ENCODE measurements around the gene BCL3.

Gene BCL3

GRCh38 chr19:44807652-44808462, 59.3 kb downstream of the BCL3 start (continued):
- TF ChIP-seq ZNF521 (tag by site-specific recombination; IDR thresholded peaks at IDR 0.05) (no peak), ZNF146 (tag by site-specific recombination; IDR thresholded peaks at IDR 0.05) (no peak), ZSCAN23 (tag by site-specific recombination; IDR thresholded peaks at IDR 0.05) (no peak), INSM2 (tag by site-specific recombination; IDR thresholded peaks at IDR 0.05) (no peak), ZNF121 (tag by site-specific recombination; IDR thresholded peaks at IDR 0.05) (peak; percentile 59; the same call in 1 of the 2 replicates), ZSCAN5A (tag by site-specific recombination; IDR thresholded peaks at IDR 0.05) (no peak), ZNF302 (tag by site-specific recombination; IDR thresholded peaks at IDR 0.05; ENCODE audit: low read depth) (no peak), ZNF704 (tag by site-specific recombination; IDR thresholded peaks at IDR 0.05) (no peak), GLIS1 (tag by site-specific recombination; IDR thresholded peaks at IDR 0.05) (peak; percentile 19), ZBTB11 (tag by site-specific recombination; conservative IDR thresholded peaks at IDR 0.05; ENCODE audit: low read depth) (no peak), ZNF624 (tag by site-specific recombination; IDR thresholded peaks at IDR 0.05) (no peak), ZNF16 (tag by site-specific recombination; IDR thresholded peaks at IDR 0.05; ENCODE audit: low read depth) (no peak), SETDB1 (IDR thresholded peaks at IDR 0.05; ENCODE audit: insufficient read length, low read length) (no peak), YY1 (tag by site-specific recombination; IDR thresholded peaks at IDR 0.05) (no peak), ZNF266 (tag by site-specific recombination; IDR thresholded peaks at IDR 0.05; ENCODE audit: low read depth) (no peak), OSR2 (tag by site-specific recombination; IDR thresholded peaks at IDR 0.05) (no peak), ZNF391 (tag by site-specific recombination; IDR thresholded peaks at IDR 0.05; ENCODE audit: borderline replicate concordance, low read depth) (no peak), OVOL3 (tag by site-specific recombination; IDR thresholded peaks at IDR 0.05) (no peak), GLIS2 (tag by site-specific recombination; IDR thresholded peaks at IDR 0.05) (peak; percentile 28; the same call in 1 of the 2 replicates), ZNF555 (tag by site-specific recombination; conservative IDR thresholded peaks at IDR 0.05) (no peak), YY2 (tag by site-specific recombination; IDR thresholded peaks at IDR 0.05) (no peak), CTCF (tag by site-specific recombination; IDR thresholded peaks at IDR 0.05) (peak; percentile 85), ZNF596 (tag by site-specific recombination; IDR thresholded peaks at IDR 0.05) (no peak), ZNF423 (tag by site-specific recombination; IDR thresholded peaks at IDR 0.05) (no peak), ZNF169 (tag by site-specific recombination; IDR thresholded peaks at IDR 0.05) (no peak), ZFHX2 (tag by site-specific recombination; conservative IDR thresholded peaks at IDR 0.05) (peak; percentile 34)
